Measurements from ENCODE around the gene CDK5. TPM values are rescaled to one million over a fixed set of nuclear protein-coding genes. Genes with fewer than 3 reads are reported as not detected.

The CDK5 gene
- total RNA-seq, 1 donor from 2014 or later, result 47.9 TPM

DNA sequence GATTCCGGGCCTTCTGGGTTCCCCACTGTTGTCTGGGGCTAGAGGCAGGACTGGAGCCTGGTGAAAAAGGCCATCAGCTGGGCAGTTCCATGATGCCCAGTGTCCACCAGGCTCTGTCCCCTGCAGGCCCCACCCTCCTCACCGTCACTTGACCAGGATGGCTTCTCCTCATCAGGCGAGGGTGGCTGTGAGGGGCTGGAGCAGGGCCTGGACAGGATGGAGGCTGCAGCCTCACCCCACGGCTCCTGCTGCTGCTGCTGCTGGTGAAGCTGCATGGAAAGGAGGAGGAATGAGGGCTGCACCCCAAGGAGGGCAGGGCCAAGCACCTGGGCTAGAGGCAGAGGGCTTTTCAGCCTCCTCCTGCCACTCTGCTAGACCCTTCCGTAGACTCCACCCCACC lies 41.7 kb downstream of the CDK5 start:
- FAIRE-seq (no peak), DNase-seq (ENCODE audit: low read depth) (no peak)
- Histone ChIP-seq H3K4me2 (ENCODE audit: low read length) (no peak overlapping the region), H3K27me3 (ENCODE audit: insufficient read depth, low read length) (peaks cover 31% of the 10 kb centered on the region), H3K27ac (ENCODE audit: low read depth, low read length) (no peak overlapping the region), H3K4me1 (ENCODE audit: insufficient read depth, low read length) (peaks cover 20% of the 10 kb centered on the region), H3K79me2 (ENCODE audit: insufficient read depth, low read length) (no peaks in the 10 kb centered on the region), H4K20me1 (ENCODE audit: insufficient read depth, low read length) (no peaks in the 10 kb centered on the region), H3K9ac (ENCODE audit: low read length) (no peak overlapping the region), H3K36me3 (ENCODE audit: insufficient read depth, low read length) (no peaks in the 10 kb centered on the region), H2AFZ (ENCODE audit: low read depth, low read length) (no peak overlapping the region), H3K9me3 (ENCODE audit: insufficient read depth, low read depth, low read length) (no peaks in the 10 kb centered on the region), H3K4me3 (ENCODE audit: insufficient read depth, low read depth, low read length) (no peak overlapping the region)
- no peak overlapping the region for H3K4me3 Mint-ChIP-seq (ENCODE audit: unreplicated experiment)
- H3K27ac Mint-ChIP-seq (ENCODE audit: unreplicated experiment), result no peak overlapping the region
- TF ChIP-seq, protein P1, sequence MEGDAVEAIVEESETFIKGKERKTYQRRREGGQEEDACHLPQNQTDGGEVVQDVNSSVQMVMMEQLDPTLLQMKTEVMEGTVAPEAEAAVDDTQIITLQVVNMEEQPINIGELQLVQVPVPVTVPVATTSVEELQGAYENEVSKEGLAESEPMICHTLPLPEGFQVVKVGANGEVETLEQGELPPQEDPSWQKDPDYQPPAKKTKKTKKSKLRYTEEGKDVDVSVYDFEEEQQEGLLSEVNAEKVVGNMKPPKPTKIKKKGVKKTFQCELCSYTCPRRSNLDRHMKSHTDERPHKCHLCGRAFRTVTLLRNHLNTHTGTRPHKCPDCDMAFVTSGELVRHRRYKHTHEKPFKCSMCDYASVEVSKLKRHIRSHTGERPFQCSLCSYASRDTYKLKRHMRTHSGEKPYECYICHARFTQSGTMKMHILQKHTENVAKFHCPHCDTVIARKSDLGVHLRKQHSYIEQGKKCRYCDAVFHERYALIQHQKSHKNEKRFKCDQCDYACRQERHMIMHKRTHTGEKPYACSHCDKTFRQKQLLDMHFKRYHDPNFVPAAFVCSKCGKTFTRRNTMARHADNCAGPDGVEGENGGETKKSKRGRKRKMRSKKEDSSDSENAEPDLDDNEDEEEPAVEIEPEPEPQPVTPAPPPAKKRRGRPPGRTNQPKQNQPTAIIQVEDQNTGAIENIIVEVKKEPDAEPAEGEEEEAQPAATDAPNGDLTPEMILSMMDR (IDR thresholded peaks at IDR 0.05; ENCODE audit: insufficient read depth, low read depth, low read length), result no peak
- no peak for TF ChIP-seq EZH2 (IDR thresholded peaks at IDR 0.05; ENCODE audit: insufficient read depth, low read length)
- peaks cover 11% of the 10 kb centered on the region for H3K4me1 Mint-ChIP-seq (ENCODE audit: low read depth, unreplicated experiment)
- peaks cover 57% of the 10 kb centered on the region for H3K27me3 Mint-ChIP-seq (ENCODE audit: low read depth, unreplicated experiment)
- H3K9me3 Mint-ChIP-seq (ENCODE audit: unreplicated experiment), result peaks cover 2% of the 10 kb centered on the region
- H3K36me3 Mint-ChIP-seq (ENCODE audit: low read depth, unreplicated experiment), result peaks cover 12% of the 10 kb centered on the region

DNA sequence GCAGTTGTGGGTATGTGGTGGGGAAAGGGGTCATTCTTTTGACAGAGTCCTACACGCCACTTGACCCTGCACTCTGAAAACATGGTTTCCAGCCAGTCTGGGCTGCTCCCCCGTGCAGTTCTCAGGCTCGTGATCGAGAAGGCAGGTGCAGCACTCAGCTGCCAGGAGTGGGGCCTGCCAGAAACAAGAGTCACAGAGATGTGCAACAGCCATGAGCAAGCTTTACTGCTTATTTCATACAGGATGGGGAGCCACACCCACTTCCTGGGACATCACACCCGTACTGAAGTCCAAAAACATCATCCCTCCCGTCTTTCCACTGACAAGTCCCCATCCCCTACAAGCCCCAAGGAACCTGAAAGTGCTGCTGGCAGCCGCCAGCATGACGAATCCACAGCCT lies 42.7 kb downstream of the CDK5 start:
- Histone ChIP-seq H3K4me2 (ENCODE audit: low read length) (no peak overlapping the region), H3K9me3 (ENCODE audit: insufficient read depth, low read depth, low read length) (no peaks in the 10 kb centered on the region), H2AFZ (ENCODE audit: low read depth, low read length) (no peak overlapping the region), H3K36me3 (ENCODE audit: insufficient read depth, low read length) (no peaks in the 10 kb centered on the region), H4K20me1 (ENCODE audit: insufficient read depth, low read length) (no peaks in the 10 kb centered on the region), H3K79me2 (ENCODE audit: insufficient read depth, low read length) (no peaks in the 10 kb centered on the region), H3K4me3 (ENCODE audit: insufficient read depth, low read depth, low read length) (no peak overlapping the region), H3K9ac (ENCODE audit: low read length) (no peak overlapping the region), H3K27me3 (ENCODE audit: insufficient read depth, low read length) (peaks cover 21% of the 10 kb centered on the region), H3K4me1 (ENCODE audit: insufficient read depth, low read length) (peaks cover 25% of the 10 kb centered on the region), H3K27ac (ENCODE audit: low read depth, low read length) (no peak overlapping the region)
- no peak overlapping the region for H3K27ac Mint-ChIP-seq (ENCODE audit: unreplicated experiment)
- H3K27me3 Mint-ChIP-seq (ENCODE audit: low read depth, unreplicated experiment), result peaks cover 55% of the 10 kb centered on the region
- H3K4me3 Mint-ChIP-seq (ENCODE audit: unreplicated experiment), result no peak overlapping the region
- H3K4me1 Mint-ChIP-seq (ENCODE audit: low read depth, unreplicated experiment), result peaks cover 15% of the 10 kb centered on the region
- DNase-seq (ENCODE audit: low read depth) (no peak), FAIRE-seq (no peak)
- H3K9me3 Mint-ChIP-seq (ENCODE audit: unreplicated experiment), result peaks cover 2% of the 10 kb centered on the region
- peaks cover 12% of the 10 kb centered on the region for H3K36me3 Mint-ChIP-seq (ENCODE audit: low read depth, unreplicated experiment)
- TF ChIP-seq, protein P1 (IDR thresholded peaks at IDR 0.05; ENCODE audit: insufficient read depth, low read depth, low read length), result no peak
- TF ChIP-seq EZH2 (IDR thresholded peaks at IDR 0.05; ENCODE audit: insufficient read depth, low read length), result no peak

DNA sequence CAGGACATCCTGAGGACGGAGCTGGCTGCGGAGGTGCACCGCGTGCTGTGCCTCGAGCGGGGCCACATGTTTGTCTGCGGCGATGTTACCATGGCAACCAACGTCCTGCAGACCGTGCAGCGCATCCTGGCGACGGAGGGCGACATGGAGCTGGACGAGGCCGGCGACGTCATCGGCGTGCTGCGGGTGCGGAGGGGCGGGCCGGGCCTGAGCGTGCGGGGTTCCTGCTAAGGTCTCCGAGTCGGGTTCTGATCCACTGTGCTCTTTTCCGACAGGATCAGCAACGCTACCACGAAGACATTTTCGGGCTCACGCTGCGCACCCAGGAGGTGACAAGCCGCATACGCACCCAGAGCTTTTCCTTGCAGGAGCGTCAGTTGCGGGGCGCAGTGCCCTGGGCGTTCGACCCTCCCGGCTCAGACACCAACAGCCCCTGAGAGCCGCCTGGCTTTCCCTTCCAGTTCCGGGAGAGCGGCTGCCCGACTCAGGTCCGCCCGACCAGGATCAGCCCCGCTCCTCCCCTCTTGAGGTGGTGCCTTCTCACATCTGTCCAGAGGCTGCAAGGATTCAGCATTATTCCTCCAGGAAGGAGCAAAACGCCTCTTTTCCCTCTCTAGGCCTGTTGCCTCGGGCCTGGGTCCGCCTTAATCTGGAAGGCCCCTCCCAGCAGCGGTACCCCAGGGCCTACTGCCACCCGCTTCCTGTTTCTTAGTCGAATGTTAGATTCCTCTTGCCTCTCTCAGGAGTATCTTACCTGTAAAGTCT lies 43.8 kb downstream of the CDK5 start:
- peak; percentile 65 for TF ChIP-seq EZH2 (IDR thresholded peaks at IDR 0.05; ENCODE audit: insufficient read depth, low read length)
- TF ChIP-seq, protein P1 (IDR thresholded peaks at IDR 0.05; ENCODE audit: insufficient read depth, low read depth, low read length), result no peak
- H3K79me2 ChIP-seq (ENCODE audit: insufficient read depth, low read length), result no peaks in the 10 kb centered on the region
- FAIRE-seq, result no peak
- no peaks in the 10 kb centered on the region for H3K9me3 ChIP-seq (ENCODE audit: insufficient read depth, low read depth, low read length)
- peak; percentile 44 for DNase-seq (ENCODE audit: low read depth)
- Mint-ChIP-seq H3K27ac (ENCODE audit: unreplicated experiment) (no peak overlapping the region), H3K9me3 (ENCODE audit: unreplicated experiment) (peaks cover 2% of the 10 kb centered on the region), H3K36me3 (ENCODE audit: low read depth, unreplicated experiment) (peaks cover 12% of the 10 kb centered on the region), H3K4me3 (ENCODE audit: unreplicated experiment) (no peak overlapping the region), H3K4me1 (ENCODE audit: low read depth, unreplicated experiment) (peaks cover 15% of the 10 kb centered on the region), H3K27me3 (ENCODE audit: low read depth, unreplicated experiment) (peaks cover 47% of the 10 kb centered on the region)
- H3K4me2 ChIP-seq (ENCODE audit: low read length), result peak overlapping the region; percentile 86
- peak overlapping the region; percentile 94 for H2AFZ ChIP-seq (ENCODE audit: low read depth, low read length)
- no peaks in the 10 kb centered on the region for H4K20me1 ChIP-seq (ENCODE audit: insufficient read depth, low read length)
- H3K4me1 ChIP-seq (ENCODE audit: insufficient read depth, low read length), result peaks cover 22% of the 10 kb centered on the region
- peaks cover 14% of the 10 kb centered on the region for H3K27me3 ChIP-seq (ENCODE audit: insufficient read depth, low read length)
- H3K36me3 ChIP-seq (ENCODE audit: insufficient read depth, low read length), result no peaks in the 10 kb centered on the region
- H3K4me3 ChIP-seq (ENCODE audit: insufficient read depth, low read depth, low read length), result peak overlapping the region; percentile 55
- H3K27ac ChIP-seq (ENCODE audit: low read depth, low read length), result no peak overlapping the region
- H3K9ac ChIP-seq (ENCODE audit: low read length), result peak overlapping the region; percentile 53
